Measurements from ENCODE around the gene MS4A15.

MS4A15 gene

DNA sequence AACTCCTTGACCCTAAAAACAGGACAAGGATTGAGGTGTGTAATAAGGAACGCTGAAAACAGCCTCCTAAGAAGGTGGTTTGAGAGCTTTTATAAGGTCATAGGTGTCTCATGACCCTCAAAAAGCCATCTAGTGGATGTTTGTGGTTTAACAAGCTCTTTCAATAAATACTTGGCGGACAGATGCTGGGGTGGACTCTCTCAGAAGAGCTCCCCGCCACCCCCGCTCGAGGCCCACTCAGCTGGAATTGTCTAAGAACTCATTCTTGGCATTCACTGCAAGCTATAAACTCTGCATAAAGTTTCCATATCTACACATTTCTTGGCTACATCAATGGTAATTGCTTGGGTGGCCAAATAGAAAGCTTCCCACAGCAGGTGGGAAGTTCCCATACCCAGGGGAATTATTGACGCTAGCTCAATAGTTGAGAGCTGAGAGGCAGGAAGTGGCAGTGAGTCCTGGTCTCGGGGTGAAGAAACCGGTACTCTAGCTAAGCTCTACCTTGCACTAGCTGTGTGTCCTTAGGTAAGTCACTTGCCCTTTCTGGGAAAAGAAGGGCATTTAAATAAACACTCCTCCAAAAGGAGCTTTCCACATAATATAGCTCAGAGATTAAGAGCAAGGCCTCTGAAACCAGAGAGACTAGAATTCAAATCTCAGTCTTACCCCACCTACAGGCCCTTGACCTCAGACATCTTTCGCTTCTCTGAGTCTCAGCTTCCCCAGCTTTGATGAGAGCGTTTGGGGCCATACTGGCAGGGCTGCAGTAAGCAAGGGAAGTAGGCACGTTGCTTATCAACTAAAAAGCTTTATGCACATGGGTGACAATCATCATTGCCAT lies 6.4 kb downstream of the MS4A15 start:
- peaks cover 2% of the 10 kb centered on the region for H3K4me1 ChIP-seq (ENCODE audit: insufficient read depth, insufficient read length)
- no peak for DNase-seq (ENCODE audit: low read depth, low spot score)
- H3K9me3 ChIP-seq (ENCODE audit: insufficient read depth, low read length), result no peaks in the 10 kb centered on the region
- no peaks in the 10 kb centered on the region for H3K36me3 ChIP-seq (ENCODE audit: insufficient read depth, insufficient read length, low read length)
- no peak overlapping the region for H3K9ac ChIP-seq (ENCODE audit: insufficient read length, low read depth)
- H3K4me3 ChIP-seq (ENCODE audit: insufficient read length, low read depth), result no peak overlapping the region
- TF ChIP-seq ZNF274 (IDR thresholded peaks at IDR 0.05; ENCODE audit: low read depth, low read length) (no peak), SUZ12 (IDR thresholded peaks at IDR 0.05; ENCODE audit: extremely low read depth, insufficient read depth, insufficient read length) (no peak), YY1 (IDR thresholded peaks at IDR 0.05; ENCODE audit: insufficient read depth, insufficient read length) (no peak)
- H3K27me3 ChIP-seq (ENCODE audit: insufficient read depth, insufficient read length), result no peaks in the 10 kb centered on the region

DNA sequence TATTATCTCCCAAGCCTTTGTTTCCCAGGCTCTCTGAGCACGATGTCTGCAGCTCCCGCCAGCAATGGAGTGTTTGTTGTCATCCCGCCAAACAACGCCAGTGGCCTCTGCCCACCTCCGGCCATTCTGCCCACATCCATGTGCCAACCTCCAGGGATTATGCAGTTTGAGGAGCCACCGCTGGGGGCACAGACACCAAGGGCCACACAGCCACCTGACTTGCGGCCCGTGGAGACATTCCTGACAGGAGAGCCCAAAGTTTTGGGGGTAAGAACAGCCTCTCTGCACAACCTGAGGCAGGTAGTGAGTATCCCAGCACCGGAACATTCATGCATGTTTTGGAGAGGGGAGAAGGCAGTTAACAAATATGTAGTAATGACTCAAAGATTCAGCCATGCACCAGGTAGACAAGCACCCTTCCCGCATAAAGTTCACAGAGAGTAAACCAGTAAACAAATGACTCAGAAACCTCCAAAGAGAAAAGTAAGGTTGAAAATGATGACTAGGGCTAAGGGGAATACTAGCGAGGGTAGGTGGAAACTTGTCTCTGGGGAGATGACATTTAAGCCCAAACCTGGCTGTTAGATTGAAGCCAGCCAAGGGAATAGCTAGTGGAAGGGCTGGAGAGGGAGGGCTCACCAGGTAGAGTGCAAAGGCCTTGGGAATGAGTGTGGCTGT lies 7.2 kb downstream of the MS4A15 start:
- DNase-seq (ENCODE audit: low read depth, low spot score), result no peak
- Histone ChIP-seq H3K4me1 (ENCODE audit: insufficient read depth, insufficient read length) (peaks cover 2% of the 10 kb centered on the region), H3K27me3 (ENCODE audit: insufficient read depth, insufficient read length) (no peaks in the 10 kb centered on the region), H3K9me3 (ENCODE audit: insufficient read depth, low read length) (no peaks in the 10 kb centered on the region), H3K9ac (ENCODE audit: insufficient read length, low read depth) (no peak overlapping the region), H3K4me3 (ENCODE audit: insufficient read length, low read depth) (no peak overlapping the region), H3K36me3 (ENCODE audit: insufficient read depth, insufficient read length, low read length) (no peaks in the 10 kb centered on the region)
- TF ChIP-seq SUZ12 (IDR thresholded peaks at IDR 0.05; ENCODE audit: extremely low read depth, insufficient read depth, insufficient read length), result no peak
- no peak for TF ChIP-seq YY1 (IDR thresholded peaks at IDR 0.05; ENCODE audit: insufficient read depth, insufficient read length)

- Histone ChIP-seq H3K9me3 (ENCODE audit: insufficient read depth, low read length) (no peaks in the 10 kb centered on the region), H3K27me3 (ENCODE audit: insufficient read depth, insufficient read length) (no peaks in the 10 kb centered on the region), H3K9ac (ENCODE audit: insufficient read length, low read depth) (no peak overlapping the region), H3K4me3 (ENCODE audit: insufficient read length, low read depth) (no peak overlapping the region), H3K36me3 (ENCODE audit: insufficient read depth, insufficient read length, low read length) (no peaks in the 10 kb centered on the region), H3K4me1 (ENCODE audit: insufficient read depth, insufficient read length) (peaks cover 2% of the 10 kb centered on the region)
- DNase-seq (ENCODE audit: low read depth, low spot score), result no peak
- TF ChIP-seq YY1 (IDR thresholded peaks at IDR 0.05; ENCODE audit: insufficient read depth, insufficient read length) (no peak), SUZ12 (IDR thresholded peaks at IDR 0.05; ENCODE audit: extremely low read depth, insufficient read depth, insufficient read length) (no peak), ZNF274 (IDR thresholded peaks at IDR 0.05; ENCODE audit: low read depth, low read length) (no peak)
Measured at GRCh38 chr11:60764879-60765278, 8.2 kb downstream of the MS4A15 start.

- no peak for DNase-seq (ENCODE audit: low read depth, low spot score)
- H3K9me3 ChIP-seq (ENCODE audit: insufficient read depth, low read length), result no peaks in the 10 kb centered on the region
- no peaks in the 10 kb centered on the region for H3K36me3 ChIP-seq (ENCODE audit: insufficient read depth, insufficient read length, low read length)
- H3K4me3 ChIP-seq (ENCODE audit: insufficient read length, low read depth), result no peak overlapping the region
- H3K4me1 ChIP-seq (ENCODE audit: insufficient read depth, insufficient read length), result peaks cover 2% of the 10 kb centered on the region
- H3K27me3 ChIP-seq (ENCODE audit: insufficient read depth, insufficient read length), result no peaks in the 10 kb centered on the region
- H3K9ac ChIP-seq (ENCODE audit: insufficient read length, low read depth), result no peak overlapping the region
- TF ChIP-seq YY1 (IDR thresholded peaks at IDR 0.05; ENCODE audit: insufficient read depth, insufficient read length) (no peak), ZNF274 (IDR thresholded peaks at IDR 0.05; ENCODE audit: low read depth, low read length) (no peak), SUZ12 (IDR thresholded peaks at IDR 0.05; ENCODE audit: extremely low read depth, insufficient read depth, insufficient read length) (no peak)
Measured at GRCh38 chr11:60765355-60765754, 8.7 kb downstream of the MS4A15 start.

DNA sequence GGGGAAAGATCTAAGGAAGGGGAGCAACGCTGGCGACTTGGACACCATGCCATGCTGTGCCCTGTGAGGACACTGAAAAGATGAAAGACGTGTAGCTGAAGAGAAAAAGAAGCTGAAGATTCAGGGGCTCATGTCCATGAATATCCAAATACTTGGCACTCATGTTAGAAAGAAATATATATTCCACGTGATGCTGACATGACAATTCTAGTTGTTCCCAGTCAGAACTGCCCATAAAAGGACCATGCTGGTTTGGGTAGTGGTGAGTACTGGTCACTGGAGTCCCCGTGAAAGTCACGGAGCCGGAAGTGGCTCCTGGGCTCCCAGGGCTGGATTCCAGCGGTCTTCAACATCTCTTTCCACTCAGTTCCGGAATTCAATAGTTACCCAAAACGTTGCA lies 9.9 kb downstream of the MS4A15 start:
- no peaks in the 10 kb centered on the region for H3K27me3 ChIP-seq (ENCODE audit: insufficient read depth, insufficient read length)
- no peaks in the 10 kb centered on the region for H3K36me3 ChIP-seq (ENCODE audit: insufficient read depth, insufficient read length, low read length)
- peaks cover 2% of the 10 kb centered on the region for H3K4me1 ChIP-seq (ENCODE audit: insufficient read depth, insufficient read length)
- no peak overlapping the region for H3K4me3 ChIP-seq (ENCODE audit: insufficient read length, low read depth)
- no peak for TF ChIP-seq SUZ12 (IDR thresholded peaks at IDR 0.05; ENCODE audit: extremely low read depth, insufficient read depth, insufficient read length)
- no peak for TF ChIP-seq YY1 (IDR thresholded peaks at IDR 0.05; ENCODE audit: insufficient read depth, insufficient read length)
- TF ChIP-seq ZNF274 (IDR thresholded peaks at IDR 0.05; ENCODE audit: low read depth, low read length), result no peak
- no peaks in the 10 kb centered on the region for H3K9me3 ChIP-seq (ENCODE audit: insufficient read depth, low read length)
- no peak overlapping the region for H3K9ac ChIP-seq (ENCODE audit: insufficient read length, low read depth)
- no peak for DNase-seq (ENCODE audit: low read depth, low spot score)

DNA sequence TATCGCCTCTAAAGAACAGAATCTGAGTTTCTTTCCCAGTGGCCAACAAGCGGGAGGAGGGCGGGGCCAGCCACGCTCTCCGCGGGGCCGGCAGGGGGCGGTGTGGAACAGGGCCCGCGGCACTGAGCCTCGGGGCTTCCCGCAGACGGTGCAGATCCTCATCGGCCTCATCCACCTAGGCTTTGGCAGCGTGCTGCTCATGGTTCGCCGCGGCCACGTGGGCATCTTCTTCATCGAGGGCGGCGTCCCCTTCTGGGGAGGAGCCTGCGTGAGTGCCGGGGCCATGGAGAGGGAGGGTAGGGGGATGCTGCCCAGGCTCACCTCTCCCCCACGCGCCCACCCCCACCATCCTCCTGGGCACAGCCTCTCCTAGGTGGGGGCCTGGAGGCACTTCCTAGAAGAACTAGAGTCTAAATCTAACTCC lies 10.7 kb downstream of the MS4A15 start:
- Histone ChIP-seq H3K4me1 (ENCODE audit: insufficient read depth, insufficient read length) (peaks cover 2% of the 10 kb centered on the region), H3K9me3 (ENCODE audit: insufficient read depth, low read length) (no peaks in the 10 kb centered on the region), H3K27me3 (ENCODE audit: insufficient read depth, insufficient read length) (no peaks in the 10 kb centered on the region), H3K9ac (ENCODE audit: insufficient read length, low read depth) (no peak overlapping the region), H3K36me3 (ENCODE audit: insufficient read depth, insufficient read length, low read length) (no peaks in the 10 kb centered on the region), H3K4me3 (ENCODE audit: insufficient read length, low read depth) (no peak overlapping the region)
- no peak for TF ChIP-seq ZNF274 (IDR thresholded peaks at IDR 0.05; ENCODE audit: low read depth, low read length)
- TF ChIP-seq SUZ12 (IDR thresholded peaks at IDR 0.05; ENCODE audit: extremely low read depth, insufficient read depth, insufficient read length), result no peak
- no peak for TF ChIP-seq YY1 (IDR thresholded peaks at IDR 0.05; ENCODE audit: insufficient read depth, insufficient read length)
- DNase-seq (ENCODE audit: low read depth, low spot score), result no peak

DNA sequence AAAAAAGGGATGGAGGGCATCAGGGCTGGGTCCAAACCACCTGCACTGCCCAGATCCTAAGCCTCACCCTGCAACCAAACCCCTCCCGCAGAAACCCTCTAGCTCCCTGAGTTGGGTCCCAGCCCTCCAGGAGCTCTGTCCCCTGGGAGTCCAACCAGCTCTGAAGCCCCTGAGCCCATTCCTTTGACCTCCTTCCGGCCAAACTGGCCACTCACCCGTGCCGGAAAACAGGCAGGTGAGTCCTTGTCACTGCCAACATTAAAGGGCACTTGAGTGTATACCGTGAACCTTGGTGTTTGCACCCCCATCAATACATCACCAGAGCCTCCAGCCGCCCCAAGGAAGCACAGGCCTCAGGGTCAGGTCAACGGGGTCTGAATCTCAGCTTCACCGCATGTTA lies 11.5 kb downstream of the MS4A15 start:
- H3K9ac ChIP-seq (ENCODE audit: insufficient read length, low read depth), result no peak overlapping the region

More for the DNA sequence above, 11.5 kb downstream of the MS4A15 start:
- Histone ChIP-seq H3K36me3 (ENCODE audit: insufficient read depth, insufficient read length, low read length) (no peaks in the 10 kb centered on the region), H3K4me1 (ENCODE audit: insufficient read depth, insufficient read length) (peaks cover 2% of the 10 kb centered on the region), H3K27me3 (ENCODE audit: insufficient read depth, insufficient read length) (no peaks in the 10 kb centered on the region), H3K4me3 (ENCODE audit: insufficient read length, low read depth) (no peak overlapping the region), H3K9me3 (ENCODE audit: insufficient read depth, low read length) (no peaks in the 10 kb centered on the region)
- no peak for TF ChIP-seq SUZ12 (IDR thresholded peaks at IDR 0.05; ENCODE audit: extremely low read depth, insufficient read depth, insufficient read length)
- DNase-seq (ENCODE audit: low read depth, low spot score), result no peak
